Type B pancreatic cell (in vitro differentiated cells): ENCODE results near the gene RAB36. TPM values are rescaled to one million over a fixed set of nuclear protein-coding genes. Genes with fewer than 3 reads are reported as not detected.
A peak's percentile ranks its signal among the peaks of the same experiment; 100 is the strongest.
"Not testable (repeated sequence)": the region's sequence is repeated elsewhere in the genome, so short reads cannot be mapped to it uniquely, and the experiment has no call there.

Source experiments
- DNase-seq: peaks from one replicate; pipeline ENCODE4 v3.0.0; 2021; ENCODE audit warnings: mixed read lengths; ENCODE audit not compliant: unreplicated experiment; ENCODE audit errors: extremely low spot score
- H3K27ac Mint-ChIP-seq: 2 replicates; pipeline ENCODE4 v1.8.0; 2021; ENCODE audit warnings: mild to moderate bottlenecking, mixed read lengths
- H3K27me3 Mint-ChIP-seq: 2 replicates; pipeline ENCODE4 v1.8.0; 2021; ENCODE audit warnings: mixed read lengths
- H3K36me3 Mint-ChIP-seq: 2 replicates; pipeline ENCODE4 v1.8.0; 2021; ENCODE audit warnings: mixed read lengths
- H3K4me1 Mint-ChIP-seq: one replicate; pipeline ENCODE4 v1.8.0; 2021; ENCODE audit warnings: mixed read lengths; ENCODE audit not compliant: unreplicated experiment
- H3K4me3 Mint-ChIP-seq: 2 replicates; pipeline ENCODE4 v1.8.0; 2021; ENCODE audit warnings: mild to moderate bottlenecking, mixed read lengths
- H3K9me3 Mint-ChIP-seq: 2 replicates; pipeline ENCODE4 v1.8.0; 2021; ENCODE audit warnings: mixed read lengths
- total RNA-seq: library from RNA; stranded (reverse); gene quantifications from 2 replicates; pipeline ENCODE4 v1.2.1, GENCODE V29; 2021; ENCODE audit warnings: low replicate concordance
- TF ChIP-seq, protein P1 (sequence below): fragments of 200-600 bp; sonication (generic); conservative IDR thresholded peaks from 2 replicates; pipeline ENCODE4 v1.5.0; 2021; ENCODE audit warnings: antibody characterized with exemption, mild to moderate bottlenecking

Gene RAB36
- total RNA-seq, 1 donor from 2014 or later = 18.4 TPM

DNA sequence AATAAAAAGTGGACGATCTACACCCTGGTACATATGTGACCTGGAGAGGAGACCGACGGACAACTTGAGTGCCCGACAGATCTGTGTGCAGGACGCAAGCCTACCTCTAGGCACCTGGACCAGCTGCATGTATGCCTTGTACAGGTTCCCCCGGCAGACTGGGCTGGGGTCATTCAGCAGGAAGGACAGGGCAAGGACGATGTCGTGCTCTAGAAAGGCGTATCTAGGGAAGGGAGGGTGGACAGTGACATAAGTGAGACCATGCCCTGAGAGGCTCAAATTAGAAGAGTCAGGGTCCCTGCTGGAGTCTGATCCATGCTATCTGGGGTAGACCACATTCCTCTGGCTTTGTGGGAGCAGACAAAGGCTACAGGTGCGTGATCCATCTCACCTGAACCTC, 11.4 kb upstream of the RAB36 start:
- Mint-ChIP-seq H3K4me1 (peaks cover 9% of the 10 kb centered on the region), H3K27ac (no peak overlapping the region), H3K9me3 (no peaks in the 10 kb centered on the region), H3K4me3 (no peak overlapping the region), H3K27me3 (no peaks in the 10 kb centered on the region), H3K36me3 (no peaks in the 10 kb centered on the region)
- DNase-seq = no peak
- TF ChIP-seq, protein P1, sequence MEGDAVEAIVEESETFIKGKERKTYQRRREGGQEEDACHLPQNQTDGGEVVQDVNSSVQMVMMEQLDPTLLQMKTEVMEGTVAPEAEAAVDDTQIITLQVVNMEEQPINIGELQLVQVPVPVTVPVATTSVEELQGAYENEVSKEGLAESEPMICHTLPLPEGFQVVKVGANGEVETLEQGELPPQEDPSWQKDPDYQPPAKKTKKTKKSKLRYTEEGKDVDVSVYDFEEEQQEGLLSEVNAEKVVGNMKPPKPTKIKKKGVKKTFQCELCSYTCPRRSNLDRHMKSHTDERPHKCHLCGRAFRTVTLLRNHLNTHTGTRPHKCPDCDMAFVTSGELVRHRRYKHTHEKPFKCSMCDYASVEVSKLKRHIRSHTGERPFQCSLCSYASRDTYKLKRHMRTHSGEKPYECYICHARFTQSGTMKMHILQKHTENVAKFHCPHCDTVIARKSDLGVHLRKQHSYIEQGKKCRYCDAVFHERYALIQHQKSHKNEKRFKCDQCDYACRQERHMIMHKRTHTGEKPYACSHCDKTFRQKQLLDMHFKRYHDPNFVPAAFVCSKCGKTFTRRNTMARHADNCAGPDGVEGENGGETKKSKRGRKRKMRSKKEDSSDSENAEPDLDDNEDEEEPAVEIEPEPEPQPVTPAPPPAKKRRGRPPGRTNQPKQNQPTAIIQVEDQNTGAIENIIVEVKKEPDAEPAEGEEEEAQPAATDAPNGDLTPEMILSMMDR = no peak

DNA sequence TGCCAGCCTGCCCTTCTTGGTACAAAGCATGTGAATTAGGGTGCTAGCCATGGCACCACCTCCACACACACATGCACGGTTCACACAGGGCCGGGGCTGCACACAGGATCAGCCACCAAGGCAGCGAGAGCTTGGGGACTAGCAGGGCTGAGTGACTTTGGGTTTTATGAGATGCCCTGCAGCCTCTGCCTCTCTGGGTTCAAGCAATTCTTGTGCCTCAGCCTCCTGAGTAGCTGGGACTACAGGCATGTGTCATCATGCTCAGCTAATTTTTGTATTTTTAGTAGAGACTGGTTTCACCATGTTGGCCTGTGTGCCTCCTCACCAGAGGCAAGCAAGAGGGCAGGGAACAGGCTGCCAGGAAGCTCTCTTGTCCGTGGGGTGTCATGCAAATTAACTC, 8.3 kb upstream of the RAB36 start:
- DNase-seq, H3K4me3 Mint-ChIP-seq, H3K36me3 Mint-ChIP-seq, H3K9me3 Mint-ChIP-seq, H3K27ac Mint-ChIP-seq, H3K27me3 Mint-ChIP-seq: not testable (repeated sequence)
- H3K4me1 Mint-ChIP-seq = peaks cover 13% of the 10 kb centered on the region

DNA sequence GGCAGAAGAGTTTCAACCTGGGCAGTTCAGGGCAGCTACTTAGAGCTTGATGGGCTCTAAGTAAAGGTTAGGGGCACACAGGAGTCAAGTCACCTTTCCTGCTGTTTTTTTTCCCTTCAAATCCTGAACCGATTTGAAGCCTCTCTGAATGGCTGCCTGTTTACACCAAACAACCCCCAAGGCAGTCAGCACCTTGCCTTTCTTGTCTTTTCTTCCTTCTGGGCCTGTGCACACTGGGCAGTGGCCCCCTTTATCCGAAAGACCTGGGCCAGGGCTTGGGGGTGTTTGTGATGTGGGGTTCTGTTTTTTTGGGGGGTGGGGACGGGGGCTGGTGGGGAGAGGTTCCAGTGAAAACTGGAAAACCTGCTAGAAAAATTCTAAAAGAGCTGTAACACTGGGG, 7.8 kb upstream of the RAB36 start:
- no peak overlapping the region for H3K27ac Mint-ChIP-seq
- H3K36me3 Mint-ChIP-seq = no peaks in the 10 kb centered on the region
- no peak for DNase-seq
- H3K4me1 Mint-ChIP-seq = peaks cover 14% of the 10 kb centered on the region
- no peak overlapping the region for H3K4me3 Mint-ChIP-seq
- H3K27me3 Mint-ChIP-seq = no peaks in the 10 kb centered on the region
- H3K9me3 Mint-ChIP-seq = no peaks in the 10 kb centered on the region
- TF ChIP-seq, protein P1 = no peak

DNA sequence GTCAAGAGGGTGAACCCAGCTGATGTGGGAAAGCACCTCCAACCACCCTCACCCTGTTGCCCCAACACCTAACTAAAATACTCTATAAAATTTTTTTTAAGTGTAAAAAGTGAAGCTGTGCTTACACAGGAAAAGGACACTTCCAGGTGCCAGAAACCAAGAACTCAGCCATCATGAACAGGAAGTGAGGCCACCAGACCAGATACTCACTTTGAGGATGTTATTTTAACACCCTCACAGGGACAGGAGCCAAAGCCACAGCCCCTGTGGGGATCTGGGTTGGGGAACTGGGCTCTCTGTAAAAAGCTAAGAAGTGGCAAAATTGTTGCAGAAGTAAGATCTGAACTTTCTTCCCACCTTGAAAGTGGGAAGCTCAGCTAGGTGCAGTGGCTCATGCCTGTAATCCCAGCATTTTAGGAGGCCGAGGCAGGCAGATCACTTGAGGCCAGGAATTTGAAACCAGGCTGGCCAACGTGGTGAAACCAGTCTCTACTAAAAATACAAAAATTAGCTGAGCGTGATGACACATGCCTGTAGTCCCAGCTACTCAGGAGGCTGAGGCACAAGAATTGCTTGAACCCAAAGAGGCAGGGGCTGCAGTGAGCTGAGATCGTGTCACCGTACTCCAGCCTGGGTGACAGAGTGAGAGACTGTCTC, 7.2 kb upstream of the RAB36 start:
- TF ChIP-seq, protein P1 = no peak
- DNase-seq = no peak
- H3K9me3 Mint-ChIP-seq = no peaks in the 10 kb centered on the region
- no peaks in the 10 kb centered on the region for H3K36me3 Mint-ChIP-seq
- no peaks in the 10 kb centered on the region for H3K27me3 Mint-ChIP-seq
- peak overlapping the region; percentile 36 for H3K27ac Mint-ChIP-seq
- peaks cover 19% of the 10 kb centered on the region for H3K4me1 Mint-ChIP-seq
- H3K4me3 Mint-ChIP-seq = no peak overlapping the region

DNA sequence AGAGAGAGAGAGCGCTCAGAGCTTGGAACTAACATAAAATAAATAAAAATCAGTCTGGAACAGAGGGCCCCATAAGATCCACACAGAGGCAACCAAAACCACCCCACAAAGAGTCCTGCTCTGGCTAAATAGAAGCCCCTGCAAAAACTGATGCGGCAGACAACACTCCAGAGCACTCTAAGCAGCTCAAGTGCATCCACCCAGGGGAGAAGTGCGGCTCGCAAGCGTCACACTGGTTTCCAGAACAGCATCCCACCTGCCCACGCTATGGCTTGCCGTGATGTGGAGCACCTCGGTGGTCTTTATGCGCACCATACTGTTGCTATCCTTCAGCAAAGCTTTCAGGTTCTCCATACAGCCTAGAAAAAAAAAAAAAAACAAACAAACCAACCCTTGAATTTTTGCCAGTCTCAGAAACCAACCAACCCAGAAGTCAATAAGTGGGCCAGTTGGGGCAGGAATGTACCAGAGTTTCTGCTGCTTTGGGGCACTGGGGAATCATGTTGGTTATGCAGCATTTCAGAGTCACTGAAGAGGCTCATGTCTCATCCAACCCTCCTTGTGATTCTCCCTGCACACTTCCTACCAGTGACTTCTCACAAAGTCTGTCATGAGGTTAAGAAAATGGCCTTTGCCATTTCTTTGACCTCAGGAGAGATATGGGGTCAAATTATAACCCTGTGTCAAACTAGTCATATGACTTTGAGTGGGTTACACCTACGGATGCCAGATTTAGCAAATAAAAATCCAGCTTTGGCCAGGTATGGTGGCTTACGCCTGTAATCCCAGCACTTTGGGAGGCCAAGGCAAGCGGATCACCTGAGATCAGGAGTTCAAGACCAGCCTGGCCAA, 6.5 kb upstream of the RAB36 start:
- H3K27me3 Mint-ChIP-seq = no peaks in the 10 kb centered on the region
- H3K27ac Mint-ChIP-seq = peak overlapping the region; percentile 23
- no peak overlapping the region for H3K4me3 Mint-ChIP-seq
- DNase-seq = no peak
- H3K9me3 Mint-ChIP-seq = no peaks in the 10 kb centered on the region
- peaks cover 23% of the 10 kb centered on the region for H3K4me1 Mint-ChIP-seq
- no peaks in the 10 kb centered on the region for H3K36me3 Mint-ChIP-seq
- TF ChIP-seq, protein P1 = no peak

DNA sequence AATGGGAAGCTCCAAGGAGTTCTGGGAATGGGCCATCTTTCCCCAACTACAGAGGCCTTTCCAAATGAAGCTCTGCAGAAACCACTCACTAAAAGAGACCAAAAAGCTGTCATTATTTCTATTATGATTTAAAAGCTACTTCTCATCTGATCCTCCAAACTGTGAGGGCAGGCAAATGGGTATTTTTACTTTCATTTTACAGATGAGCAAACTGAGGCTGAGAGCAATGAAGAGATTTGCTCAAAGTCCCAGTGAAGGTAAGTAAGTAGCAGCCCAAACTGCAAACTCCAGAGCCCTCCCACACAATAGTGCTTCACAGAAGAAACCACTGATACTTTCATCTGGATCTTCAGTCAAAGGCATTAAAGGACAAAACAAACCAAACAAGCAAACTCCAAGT, 4.9 kb upstream of the RAB36 start:
- H3K9me3 Mint-ChIP-seq = no peaks in the 10 kb centered on the region

More for the DNA sequence above, 4.9 kb upstream of the RAB36 start:
- no peak overlapping the region for H3K4me3 Mint-ChIP-seq
- DNase-seq = no peak
- no peaks in the 10 kb centered on the region for H3K36me3 Mint-ChIP-seq
- TF ChIP-seq, protein P1 = no peak
- H3K4me1 Mint-ChIP-seq = peaks cover 28% of the 10 kb centered on the region
- H3K27ac Mint-ChIP-seq = no peak overlapping the region
- no peaks in the 10 kb centered on the region for H3K27me3 Mint-ChIP-seq
